H1 (cell line): ENCODE results near the gene ZNF398. TPM values are rescaled to one million over a fixed set of nuclear protein-coding genes. Genes with fewer than 3 reads are reported as not detected.

Source experiments
- CTCF ChIA-PET: fragments of 300-600 bp; sonication (Branson Sonifier 250); formaldehyde crosslinking; loops from one replicate; lab custom pipeline; 2021; ENCODE audit not compliant: partially characterized antibody; lab: Charles Lee
- POLR2A ChIA-PET: fragments of 300-600 bp; sonication (Branson Sonifier 250); formaldehyde crosslinking; loops from one replicate; lab custom pipeline; 2021; ENCODE audit warnings: inconsistent platforms; ENCODE audit not compliant: partially characterized antibody; lab: Charles Lee
- DNase-seq, 2 experiments: peaks; one replicate each; pipeline versions ENCODE4 v3.0.0 to v3.0.0-alpha.2; 2010 to 2022; ENCODE audit warnings: low spot score in 2 of 2, low read depth in 1 of 2, mixed read lengths in 1 of 2
- FAIRE-seq: peaks from 2 replicates; lab custom pipeline; 2011; peaks lifted over from hg19 to GRCh38; lab: Jason Lieb, UNC
- H2AFZ ChIP-seq: 2 replicates; pipeline ENCODE4 v1.8.1; 2012; ENCODE audit warnings: low read length, inconsistent platforms
- H2AK5ac ChIP-seq: 2 replicates; pipeline ENCODE4 v1.6.1; 2013; ENCODE audit warnings: low read depth, low read length
- H2BK120ac ChIP-seq: replicated peaks from 2 replicates; pipeline ENCODE3; 2013; ENCODE audit warnings: low read depth, low read length, inconsistent platforms
- H2BK12ac ChIP-seq: 2 replicates; pipeline ENCODE4 v1.6.1; 2013; ENCODE audit warnings: low read depth, low read length
- H2BK15ac ChIP-seq: 2 replicates; pipeline ENCODE4 v1.6.1; 2013; ENCODE audit warnings: low read length
- H2BK20ac ChIP-seq: 2 replicates; pipeline ENCODE4 v1.6.1; 2013; ENCODE audit warnings: low read length
- H2BK5ac ChIP-seq: 2 replicates; pipeline ENCODE4 v1.6.1; 2013; ENCODE audit warnings: low read depth, low read length
- H3K14ac ChIP-seq: 2 replicates; pipeline ENCODE4 v1.6.1; 2013; ENCODE audit warnings: inconsistent platforms; ENCODE audit not compliant: insufficient read length
- H3K18ac ChIP-seq: 2 replicates; pipeline ENCODE4 v1.6.1; 2013; ENCODE audit warnings: low read length; ENCODE audit errors: extremely low read depth
- H3K23ac ChIP-seq: 2 replicates; pipeline ENCODE4 v1.6.1; 2013; ENCODE audit warnings: inconsistent platforms; ENCODE audit not compliant: insufficient read length
- H3K23me2 ChIP-seq: 2 replicates; pipeline ENCODE4 v1.6.1; 2013; ENCODE audit warnings: low read depth, low read length
- H3K27ac ChIP-seq: 2 replicates; pipeline ENCODE4 v1.6.1; 2011; ENCODE audit warnings: low read depth, low read length, inconsistent platforms
- H3K27me3 ChIP-seq, 4 experiments: replicated peaks in 1 of 4; 1 replicate in 1 of 4; 2 replicates in 3 of 4; pipeline versions ENCODE4 v1.6.1 to v1.8.1; 2011 to 2013; ENCODE audit warnings: low read length in 3 of 4, mild to moderate bottlenecking in 3 of 4, inconsistent platforms in 2 of 4, mixed read lengths in 2 of 4, moderate library complexity in 1 of 4; ENCODE audit not compliant: control insufficient read depth in 3 of 4, insufficient read depth in 3 of 4; ENCODE audit errors: extremely low read depth in 1 of 4
- H3K36me3 ChIP-seq, 4 experiments: 2 replicates each; pipeline versions ENCODE4 v1.6.1 to v1.8.1; 2011 to 2013; ENCODE audit warnings: mild to moderate bottlenecking in 4 of 4, low read length in 3 of 4, moderate library complexity in 2 of 4, control low read depth in 1 of 4, inconsistent platforms in 1 of 4; ENCODE audit not compliant: insufficient read depth in 4 of 4, control insufficient read depth in 2 of 4
- H3K4ac ChIP-seq: replicated peaks from 2 replicates; pipeline ENCODE3; 2013; ENCODE audit warnings: low read length, low read depth, mixed read lengths, inconsistent platforms; ENCODE audit not compliant: insufficient read length
- H3K4me1 ChIP-seq, 4 experiments: replicated peaks in 1 of 4; 1 replicate in 1 of 4; 2 replicates in 3 of 4; pipeline versions ENCODE4 v1.6.1 to v1.8.1; 2011 to 2013; ENCODE audit warnings: low read length in 3 of 4, inconsistent platforms in 2 of 4, mixed read lengths in 1 of 4; ENCODE audit not compliant: insufficient read depth in 4 of 4, control insufficient read depth in 3 of 4
- H3K4me2 ChIP-seq, 2 experiments: 2 replicates each; pipeline versions ENCODE4 v1.6.1 to v1.8.1; 2011 to 2013; ENCODE audit warnings: low read depth in 2 of 2, low read length in 2 of 2, control low read depth in 1 of 2, inconsistent platforms in 1 of 2, mild to moderate bottlenecking in 1 of 2; ENCODE audit not compliant: insufficient read depth in 1 of 2
- H3K4me3 ChIP-seq, 4 experiments: fragments of 200-600, 300-600 bp in 1 of 4; sonication (generic), shearing (Covaris generic), sonication (Bioruptor Twin) in 1 of 4; 2 replicates each; pipeline versions ENCODE4 v1.5.1 to v1.8.1; 2011 to 2016; ENCODE audit warnings: low read length in 4 of 4, low read depth in 3 of 4, control low read depth in 2 of 4, inconsistent platforms in 2 of 4, mild to moderate bottlenecking in 2 of 4, mixed read lengths in 1 of 4, moderate library complexity in 1 of 4; ENCODE audit not compliant: insufficient read depth in 2 of 4; ENCODE audit errors: extremely low read depth in 1 of 4
- H3K56ac ChIP-seq: replicated peaks from 2 replicates; pipeline ENCODE3; 2013; ENCODE audit warnings: low read depth, mild to moderate bottlenecking, mixed read lengths, low read length, inconsistent platforms; ENCODE audit not compliant: insufficient read length
- H3K79me1 ChIP-seq: 2 replicates; pipeline ENCODE4 v1.6.1; 2013; ENCODE audit warnings: low read depth, low read length, control low read depth
- H3K79me2 ChIP-seq, 2 experiments: 2 replicates each; pipeline versions ENCODE4 v1.6.1 to v1.8.1; 2012 to 2013; ENCODE audit warnings: low read length in 2 of 2, mild to moderate bottlenecking in 2 of 2, inconsistent platforms in 1 of 2; ENCODE audit not compliant: insufficient read depth in 2 of 2, control insufficient read depth in 1 of 2
- H3K9ac ChIP-seq, 4 experiments: replicated peaks in 1 of 4; 1 replicate in 1 of 4; 2 replicates in 3 of 4; pipeline versions ENCODE4 v1.6.1 to v1.8.1; 2011 to 2013; ENCODE audit warnings: low read depth in 3 of 4, low read length in 3 of 4, control low read depth in 2 of 4, mild to moderate bottlenecking in 2 of 4, moderate library complexity in 2 of 4, inconsistent platforms in 1 of 4; ENCODE audit errors: extremely low read depth in 1 of 4
- H3K9me3 ChIP-seq, 2 experiments: 2 replicates each; pipeline versions ENCODE4 v1.6.1 to v1.8.1; 2012 to 2013; ENCODE audit warnings: mild to moderate bottlenecking in 2 of 2, moderate library complexity in 2 of 2, control low read depth in 1 of 2, inconsistent platforms in 1 of 2, low read depth in 1 of 2, low read length in 1 of 2, mixed read lengths in 1 of 2; ENCODE audit not compliant: insufficient read depth in 2 of 2
- H4K20me1 ChIP-seq, 2 experiments: replicated peaks in 1 of 2; 2 replicates each; pipeline versions ENCODE3 to v1.8.1; 2011 to 2013; ENCODE audit warnings: inconsistent platforms in 2 of 2, low read length in 2 of 2, mild to moderate bottlenecking in 1 of 2; ENCODE audit not compliant: insufficient read depth in 2 of 2, control insufficient read depth in 1 of 2
- H4K5ac ChIP-seq: 2 replicates; pipeline ENCODE4 v1.6.1; 2013; ENCODE audit warnings: low read length, low read depth, mixed read lengths, inconsistent platforms; ENCODE audit not compliant: insufficient read length
- H4K8ac ChIP-seq: 2 replicates; pipeline ENCODE4 v1.8.0; 2013; ENCODE audit warnings: mild to moderate bottlenecking, moderate library complexity, low read length, inconsistent platforms; ENCODE audit not compliant: insufficient read depth; ENCODE audit errors: extremely low read depth
- H4K91ac ChIP-seq: replicated peaks from 2 replicates; pipeline ENCODE3; 2013; ENCODE audit warnings: low read length, mixed read lengths, inconsistent platforms; ENCODE audit not compliant: insufficient read length
- POLR2A ChIP-seq, 2 experiments: IDR thresholded peaks; 1 replicate in 1 of 2; 2 replicates in 1 of 2; pipeline ENCODE4 v1.6.1; 2011; ENCODE audit warnings: low read depth in 2 of 2, low read length in 2 of 2, mild to moderate bottlenecking in 2 of 2; ENCODE audit errors: control extremely low read depth in 1 of 2
- TEAD4 ChIP-seq: IDR thresholded peaks from 2 replicates; pipeline ENCODE4 v1.6.1; 2012; ENCODE audit warnings: low read depth, low read length, inconsistent platforms, mixed read lengths
- WGBS, 2 experiments: shearing (Covaris generic) in 1 of 2; methylation state at CpG; one replicate each; pipeline versions ENCODE4 v1.1.6 to v1.1.7; 2013 to 2015; ENCODE audit warnings: low lambda C conversion rate in 2 of 2, mixed read lengths in 2 of 2, inconsistent platforms in 1 of 2, low coverage in 1 of 2, missing lambda C conversion rate in 1 of 2; ENCODE audit not compliant: insufficient replicate concordance in 2 of 2, insufficient coverage in 1 of 2, insufficient read length in 1 of 2; ENCODE audit errors: extremely low coverage in 1 of 2, missing lambda C conversion rate in 1 of 2; 5-methylcytosine and 5-hydroxymethylcytosine counted together
- polyA plus RNA-seq, 7 experiments: library from polyadenylated mRNA; depleted of rRNA in 3 of 7; stranded (reverse) in 5 of 7; unstranded in 2 of 7; fragments of >200 nt in 5 of 7; fragments of 200-250 nt in 2 of 7; gene quantifications; 1 replicate in 5 of 7; 2 replicates in 1 of 7; 4 replicates in 1 of 7; pipeline versions ENCODE4 v1.2.1 to v1.2.3, GENCODE V29; 2011 to 2013; ENCODE audit warnings: missing spikeins in 2 of 7, mixed read lengths in 2 of 7
- total RNA-seq: library from RNA; stranded (reverse); fragmentation: NEBNext Ultra II Directional; extraction: Animal tissue kit (Norgen Biotek cat#: 25700); gene quantifications from 2 replicates; pipeline ENCODE4 v1.2.1, GENCODE V29; 2021

The ZNF398 gene
- total and polyA plus RNA-seq, 2 of the 8 experiments (the other 6 are each of a cell fraction or from before 2014, with no cell fraction given) = 52.7 to 63.5 TPM

DNA sequence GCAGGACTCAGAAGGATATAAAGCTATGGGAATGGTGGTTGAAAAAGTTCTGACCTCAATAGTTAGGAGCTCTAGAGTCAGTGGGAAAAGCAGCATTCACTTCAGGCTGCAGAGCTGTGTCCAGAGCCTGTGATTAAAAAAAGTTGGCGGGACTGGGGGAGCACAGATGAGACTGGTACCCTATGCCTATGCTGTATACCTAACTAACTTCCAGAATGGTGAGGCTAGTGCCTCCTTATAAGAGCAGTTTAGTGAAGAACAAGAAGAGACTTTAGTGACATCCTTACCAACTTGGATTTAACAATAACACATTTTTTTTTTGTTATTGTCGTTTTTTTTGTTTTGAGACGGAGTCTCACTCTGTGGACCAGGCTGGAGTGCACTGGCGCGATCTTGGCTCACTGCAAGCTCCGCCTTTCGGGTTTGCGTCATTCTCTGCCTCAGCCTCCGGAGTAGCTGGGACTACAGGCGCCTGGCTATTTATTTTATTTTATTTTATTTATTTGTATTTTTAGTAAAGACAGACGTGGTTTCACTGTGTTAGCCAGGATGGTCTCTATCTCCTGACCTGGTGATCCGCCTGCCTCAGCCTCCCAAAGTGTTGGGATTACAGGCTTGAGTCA is 41.5 kb downstream of the ZNF398 start:
- 64% methylated on average over 12 of the region's 12 CpGs; no CpG with 5 or more reads in 1 of the 2 experiments for WGBS, 2 experiments
- POLR2A ChIA-PET = interaction anchor here (1.2 to 5.9 kb wide), 7 partner anchors 7 to 212 kb away, joined by 3 to 82 read pairs (median 6); partner anchors contain the start of genes ZNF282 and ZNF398
- Histone ChIP-seq H3K4me2 (no peak overlapping the region), H3K14ac (no peak overlapping the region), H2BK20ac (no peak overlapping the region), H3K4me1 (no peaks in the 10 kb centered on the region), H4K5ac (no peak overlapping the region), H3K36me3 (no peaks in the 10 kb centered on the region), H3K56ac (no peak overlapping the region), H2AK5ac (no peak overlapping the region), H3K18ac (no peak overlapping the region), H3K79me2 (no peaks in the 10 kb centered on the region), H3K4me3 (no peak overlapping the region), H2BK12ac (no peak overlapping the region), H3K9me3 (no peaks in the 10 kb centered on the region), H3K9ac (no peak overlapping the region), H4K91ac (no peak overlapping the region), H2BK120ac (no peak overlapping the region), H4K20me1 (no peaks in the 10 kb centered on the region), H3K27ac (no peak overlapping the region), H2AFZ (no peak overlapping the region), H4K8ac (no peak overlapping the region), H3K23me2 (no peaks in the 10 kb centered on the region), H3K27me3 (no peaks in the 10 kb centered on the region), H2BK15ac (no peak overlapping the region), H2BK5ac (no peak overlapping the region), H3K4ac (no peak overlapping the region), H3K23ac (no peak overlapping the region), H3K79me1 (no peaks in the 10 kb centered on the region)
- CTCF ChIA-PET = interaction anchor here (0.7 to 1.3 kb wide), 3 partner anchors 40 to 613 kb away, joined by 3 to 6 read pairs (median 3); no protein-coding TSS in a partner anchor
- 0 out of 3 replicates have a peak, but pooled peaks of 1 of the 2 experiments have one; percentile 33 for TF ChIP-seq POLR2A (IDR thresholded peaks at IDR 0.05; ENCODE audit: control extremely low read depth in 1 of 2, low read depth in 2 of 2, low read length in 2 of 2)
- TF ChIP-seq TEAD4 = no peak
- FAIRE-seq = no peak
- no peak for DNase-seq
